Activated effector memory CD4-positive, alpha-beta T cell treated with anti-CD3 and anti-CD28 coated beads, Interleukin-2, amount 50 U/mL, for 16 hours (primary cell): ENCODE results near the gene MBOAT7.

Source experiments
- DNase-seq: peaks from one replicate; pipeline ENCODE4 v3.0.0-alpha.2; 2020

The MBOAT7 gene

GRCh38 chr19:54136864-54137698, 52.3 kb downstream of the MBOAT7 start:
- peak; percentile 100 for DNase-seq

- DNase-seq = peak; percentile 67
These were observed 53.1 kb downstream of the MBOAT7 start for GRCh38 chr19:54136086-54136863.

GRCh38 chr19:54133957-54134590, 55.3 kb downstream of the MBOAT7 start:
- no peak for DNase-seq

- DNase-seq = no peak
These were observed 55.9 kb downstream of the MBOAT7 start for GRCh38 chr19:54133312-54133956.

GRCh38 chr19:54129617-54129996, 59.8 kb downstream of the MBOAT7 start:
- no peak for DNase-seq

GRCh38 chr19:54128796-54129616, 60.4 kb downstream of the MBOAT7 start:
- DNase-seq = no peak

GRCh38 chr19:54128441-54128725, 61.0 kb downstream of the MBOAT7 start:
- DNase-seq = no peak

- DNase-seq = no peak
These were observed 61.5 kb downstream of the MBOAT7 start for GRCh38 chr19:54127688-54128440.

- DNase-seq = no peak
These were observed 63.7 kb downstream of the MBOAT7 start for GRCh38 chr19:54125713-54126112.

- no peak for DNase-seq
These were observed 65.0 kb downstream of the MBOAT7 start for GRCh38 chr19:54124393-54124792.

- DNase-seq = no peak
These were observed 65.7 kb downstream of the MBOAT7 start for GRCh38 chr19:54123682-54124081.
